Measurements from ENCODE around the gene MARCHF10.

Gene MARCHF10

GRCh38 chr17:62724398-62725146 is 83.5 kb downstream of the MARCHF10 start:
- DNase-seq (ENCODE audit: low read depth, low spot score): peak; percentile 64

GRCh38 chr17:62723842-62724241 is 84.3 kb downstream of the MARCHF10 start:
- no peak overlapping the region for H3K27ac ChIP-seq
- DNase-seq (ENCODE audit: low read depth, low spot score): no peak

More at GRCh38 chr17:62724398-62725146, 83.5 kb downstream of the MARCHF10 start:
- H3K27ac ChIP-seq: peak overlapping the region; percentile 28

GRCh38 chr17:62722625-62723024 is 85.5 kb downstream of the MARCHF10 start:
- H3K27ac ChIP-seq: no peak overlapping the region
- DNase-seq (ENCODE audit: low read depth, low spot score): no peak

- no peak overlapping the region for H3K27ac ChIP-seq
- DNase-seq (ENCODE audit: low read depth, low spot score): no peak
These were observed 87.8 kb downstream of the MARCHF10 start for GRCh38 chr17:62720126-62720850.

- no peak overlapping the region for H3K27ac ChIP-seq
- DNase-seq (ENCODE audit: low read depth, low spot score): no peak
These were observed 88.5 kb downstream of the MARCHF10 start for GRCh38 chr17:62719586-62719985.

GRCh38 chr17:62718429-62718828 is 89.7 kb downstream of the MARCHF10 start:
- H3K27ac ChIP-seq: no peak overlapping the region
- no peak for DNase-seq (ENCODE audit: low read depth, low spot score)

GRCh38 chr17:62717889-62718288 is 90.2 kb downstream of the MARCHF10 start:
- no peak overlapping the region for H3K27ac ChIP-seq
- DNase-seq (ENCODE audit: low read depth, low spot score): no peak

- no peak for DNase-seq (ENCODE audit: low read depth, low spot score)
- H3K27ac ChIP-seq: no peak overlapping the region
These were observed 90.6 kb downstream of the MARCHF10 start for GRCh38 chr17:62717589-62717855.

- H3K27ac ChIP-seq: no peak overlapping the region
- DNase-seq (ENCODE audit: low read depth, low spot score): no peak
These were observed 91.1 kb downstream of the MARCHF10 start for GRCh38 chr17:62716834-62717588.

- no peak for DNase-seq (ENCODE audit: low read depth, low spot score)
- H3K27ac ChIP-seq: no peak overlapping the region
These were observed 92.2 kb downstream of the MARCHF10 start for GRCh38 chr17:62715882-62716390.

- no peak for DNase-seq (ENCODE audit: low read depth, low spot score)
- no peak overlapping the region for H3K27ac ChIP-seq
These were observed 93.9 kb downstream of the MARCHF10 start for GRCh38 chr17:62714016-62714777.

- DNase-seq (ENCODE audit: low read depth, low spot score): no peak
- H3K27ac ChIP-seq: no peak overlapping the region
These were observed 94.8 kb downstream of the MARCHF10 start for GRCh38 chr17:62713086-62713881.

GRCh38 chr17:62712171-62712581 is 95.9 kb downstream of the MARCHF10 start:
- no peak for DNase-seq (ENCODE audit: low read depth, low spot score)
- no peak overlapping the region for H3K27ac ChIP-seq

- H3K27ac ChIP-seq: no peak overlapping the region
- no peak for DNase-seq (ENCODE audit: low read depth, low spot score)
These were observed 99.5 kb downstream of the MARCHF10 start for GRCh38 chr17:62708587-62708986.

- H3K27ac ChIP-seq: no peak overlapping the region
- no peak for DNase-seq (ENCODE audit: low read depth, low spot score)
These were observed 100.7 kb downstream of the MARCHF10 start for GRCh38 chr17:62707425-62707739.

- no peak for DNase-seq (ENCODE audit: low read depth, low spot score)
- no peak overlapping the region for H3K27ac ChIP-seq
These were observed 101.3 kb downstream of the MARCHF10 start for GRCh38 chr17:62706598-62707424.

- H3K27ac ChIP-seq: peak overlapping the region; percentile 88
- DNase-seq (ENCODE audit: low read depth, low spot score): no peak
These were observed 102.1 kb downstream of the MARCHF10 start for GRCh38 chr17:62705778-62706597.
